Eye (tissue), 1 donor: Measurements from ENCODE around the gene SPOP.
"Not testable (repeated sequence)": the region's sequence is repeated elsewhere in the genome, so short reads cannot be mapped to it uniquely, and the experiment has no call there.

Experiments
- DNase-seq: peaks from one replicate; pipeline ENCODE4 v3.0.0-alpha.2; 2015

SPOP gene

DNA sequence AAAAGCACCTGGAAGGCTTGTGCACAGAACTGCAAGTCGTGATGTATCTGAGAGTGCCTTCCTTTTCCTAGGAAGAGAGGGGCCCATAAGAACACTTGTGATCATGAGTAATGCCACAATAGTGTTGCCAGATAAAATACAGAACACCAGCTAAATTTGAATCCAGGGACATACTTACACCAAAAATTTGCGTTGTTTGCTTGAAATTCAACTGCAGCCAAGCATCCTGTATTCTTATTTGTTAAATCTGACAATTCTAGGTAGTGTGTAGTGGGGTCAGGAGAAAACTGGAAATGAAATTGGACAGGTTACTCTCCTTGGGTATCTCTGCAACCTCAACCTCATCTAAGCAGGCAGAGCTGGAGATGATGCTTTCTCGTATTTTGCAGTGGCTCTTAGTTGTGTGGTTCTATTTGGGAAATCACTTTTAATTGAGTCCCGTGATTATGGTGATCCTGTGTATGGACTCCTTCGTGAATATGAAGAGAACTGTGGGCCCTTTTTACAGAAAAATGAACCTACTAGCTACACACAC lies 17.9 kb upstream of the SPOP start:
- DNase-seq: no peak

DNA sequence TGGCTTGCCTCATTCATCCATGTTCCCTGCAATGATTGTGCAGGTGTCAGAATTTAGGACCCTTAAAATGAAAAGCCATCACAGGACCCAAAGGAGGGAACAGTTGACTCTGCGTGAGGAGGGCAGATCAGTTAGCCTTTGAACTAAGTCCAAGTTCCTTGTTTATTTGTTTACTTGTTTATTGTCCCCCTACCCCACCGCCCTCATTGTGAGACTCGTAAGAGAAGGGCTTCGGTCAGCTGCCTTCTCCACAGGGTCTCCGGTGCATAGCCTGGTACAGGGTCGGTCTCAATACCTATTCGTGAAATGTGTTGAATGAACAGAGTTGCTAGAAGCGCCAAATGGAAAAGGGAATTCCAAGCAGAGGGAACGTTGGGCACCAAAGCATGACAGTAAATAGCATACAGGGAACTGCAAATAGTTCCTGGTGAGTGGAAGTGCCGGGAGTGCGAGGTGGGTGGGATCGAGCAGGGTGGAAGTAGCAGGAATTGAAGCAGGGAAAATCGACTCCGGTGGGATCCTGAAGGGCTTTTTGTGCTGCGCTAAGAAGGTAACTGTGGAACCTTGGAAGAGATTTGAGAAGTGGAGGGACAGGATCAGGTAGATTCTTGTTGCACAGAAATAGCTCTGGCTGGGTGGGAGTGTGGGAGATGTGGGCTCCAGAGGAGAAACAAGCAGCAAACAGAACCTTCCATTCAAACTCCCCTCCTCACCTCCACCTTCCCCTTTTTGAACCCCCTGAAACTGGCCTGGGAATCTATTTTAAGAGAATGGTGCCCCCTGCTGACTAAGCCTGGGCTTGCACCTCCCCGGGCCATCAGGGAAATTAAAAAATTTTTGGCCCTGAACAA lies 17.2 kb upstream of the SPOP start:
- DNase-seq: peak; percentile 77

DNA sequence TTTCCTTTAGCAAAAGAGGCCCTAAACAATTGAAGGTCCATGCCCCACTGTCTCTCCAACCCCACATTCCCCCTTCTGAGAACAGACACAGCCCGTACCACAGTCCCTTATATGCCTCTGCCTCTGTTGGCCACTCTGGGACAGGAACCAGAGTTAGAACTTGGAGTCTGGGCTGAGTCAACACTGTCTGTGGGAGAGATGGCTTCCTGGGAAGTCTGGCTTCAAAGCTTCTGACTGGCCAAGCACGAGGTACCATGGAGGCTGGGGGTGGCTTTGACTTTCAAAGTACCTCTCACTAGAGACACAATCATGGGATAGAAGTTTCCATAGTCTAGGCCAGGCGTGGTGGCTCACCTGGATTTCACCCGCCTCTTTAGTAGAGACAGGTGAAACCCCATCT lies 14.9 kb upstream of the SPOP start:
- DNase-seq: no peak

DNA sequence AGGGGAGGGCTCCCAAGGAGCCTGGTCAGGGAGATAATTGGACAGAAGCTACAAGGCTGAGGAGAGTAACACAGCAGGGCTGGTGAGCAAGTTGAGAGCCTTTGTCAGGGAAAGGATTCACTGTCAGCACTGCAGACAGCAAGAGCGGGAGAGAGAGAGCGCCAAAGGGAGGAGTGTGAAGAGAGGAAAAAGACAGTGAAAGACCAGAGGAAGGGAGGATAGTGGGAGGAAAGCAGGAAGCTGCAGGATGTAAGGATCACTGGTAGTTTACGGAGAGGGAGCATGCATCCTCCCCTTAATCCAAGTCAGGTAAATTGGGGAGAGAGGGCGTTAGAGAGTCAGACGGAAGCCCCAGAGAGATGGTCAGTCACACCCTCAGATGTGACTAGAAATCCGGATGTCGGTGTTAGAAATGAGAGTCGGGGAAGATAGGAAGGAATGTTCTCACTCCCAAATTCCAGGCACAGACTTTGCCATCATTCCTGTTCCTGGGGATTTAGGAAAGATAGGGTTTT lies 13.8 kb upstream of the SPOP start:
- no peak for DNase-seq

DNA sequence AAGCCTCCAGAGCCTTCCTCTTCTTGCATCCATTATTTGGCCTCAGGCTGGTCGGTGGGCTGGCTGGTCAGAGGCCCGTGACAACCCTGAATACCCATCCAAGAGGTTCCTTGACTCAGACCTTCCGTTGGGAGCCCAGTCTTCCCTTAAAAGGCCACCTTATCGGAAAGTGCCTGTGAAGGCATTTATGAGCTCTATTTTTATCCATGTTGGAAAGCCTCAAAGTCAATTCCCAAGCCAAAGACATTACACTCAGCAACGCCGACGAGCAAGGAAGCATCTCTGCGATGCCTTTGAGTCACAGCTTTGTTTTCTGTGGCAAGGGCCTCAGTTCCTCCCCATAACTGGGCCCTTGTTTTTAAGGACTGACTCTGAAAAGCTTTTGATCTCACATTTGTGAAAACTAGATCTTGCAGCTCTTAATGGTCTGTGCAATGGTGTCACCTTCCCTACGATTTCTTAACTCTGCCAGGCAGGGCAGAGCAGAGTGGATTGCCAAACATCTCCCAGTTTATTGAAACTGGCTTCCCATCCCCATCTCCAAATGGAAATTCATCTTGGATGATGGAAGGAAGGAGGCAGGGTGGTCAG lies 13.3 kb upstream of the SPOP start:
- no peak for DNase-seq

DNA sequence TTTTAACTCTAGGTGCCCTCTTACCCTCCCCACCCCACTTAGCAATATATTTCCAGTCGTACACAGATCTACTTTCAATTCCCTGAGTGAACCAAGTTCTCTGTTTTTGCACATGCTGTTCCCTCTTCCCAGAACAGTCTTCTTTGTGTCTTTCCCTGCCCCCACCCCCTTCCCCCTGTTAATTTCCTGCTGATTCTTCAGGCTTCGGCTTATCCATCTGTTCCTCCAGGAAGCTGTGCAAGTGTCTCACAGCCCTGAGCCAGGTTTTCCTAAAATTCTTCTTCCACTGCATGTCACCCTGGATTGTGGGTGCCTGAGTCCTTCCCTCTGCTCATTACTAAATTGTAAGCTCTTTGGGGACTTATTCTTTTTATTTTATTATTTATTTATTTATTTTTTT lies 12.4 kb upstream of the SPOP start:
- DNase-seq: no peak

DNA sequence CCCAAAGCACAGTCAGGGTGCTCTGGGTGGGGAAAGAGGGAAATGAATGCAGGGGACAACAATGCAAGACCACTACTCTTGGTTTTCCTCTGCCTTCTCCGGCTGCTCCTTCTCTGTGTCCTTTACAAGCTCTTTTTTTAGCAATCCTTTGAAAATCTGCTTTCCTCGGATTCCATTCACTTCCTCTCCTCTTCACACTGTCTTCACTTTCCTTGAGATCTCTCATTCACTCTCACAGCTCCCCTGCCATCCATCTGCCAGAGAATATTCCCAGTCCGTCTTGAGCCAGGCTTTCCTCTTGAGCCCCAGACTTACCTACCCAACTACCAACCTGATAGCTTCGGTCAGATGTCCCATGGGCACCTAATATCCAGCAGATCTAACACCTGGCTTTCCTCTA lies 11.0 kb upstream of the SPOP start:
- no peak for DNase-seq

DNA sequence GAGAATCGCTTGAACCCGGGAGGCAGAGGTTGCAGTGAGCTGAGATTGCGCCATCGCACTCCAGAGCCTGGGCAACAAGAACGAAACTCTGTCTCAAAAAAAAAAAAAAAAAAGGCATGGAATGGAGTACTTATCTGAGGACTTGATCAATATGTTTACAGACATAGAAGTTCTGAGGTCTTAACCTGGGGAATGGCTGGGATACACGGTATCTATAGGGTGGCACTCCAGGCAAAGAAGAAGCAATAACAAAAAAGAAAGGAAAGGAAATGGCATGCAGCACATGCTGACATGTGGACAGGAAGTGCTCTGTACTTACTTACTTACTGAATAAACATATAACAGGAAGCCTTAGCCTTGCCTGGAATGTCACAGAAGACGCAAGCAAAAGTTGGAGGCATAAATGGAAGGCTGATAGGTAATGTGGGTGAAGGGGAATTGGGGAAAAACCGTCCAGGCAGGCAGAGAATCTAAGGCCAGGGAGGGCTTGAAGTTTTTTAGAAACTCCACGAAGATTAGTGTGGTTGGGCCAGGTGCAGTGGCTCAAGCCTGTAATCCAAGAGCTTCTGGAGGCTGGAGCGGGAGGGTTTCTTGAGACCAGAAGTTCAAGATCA lies 10.1 kb upstream of the SPOP start:
- no peak for DNase-seq

DNA sequence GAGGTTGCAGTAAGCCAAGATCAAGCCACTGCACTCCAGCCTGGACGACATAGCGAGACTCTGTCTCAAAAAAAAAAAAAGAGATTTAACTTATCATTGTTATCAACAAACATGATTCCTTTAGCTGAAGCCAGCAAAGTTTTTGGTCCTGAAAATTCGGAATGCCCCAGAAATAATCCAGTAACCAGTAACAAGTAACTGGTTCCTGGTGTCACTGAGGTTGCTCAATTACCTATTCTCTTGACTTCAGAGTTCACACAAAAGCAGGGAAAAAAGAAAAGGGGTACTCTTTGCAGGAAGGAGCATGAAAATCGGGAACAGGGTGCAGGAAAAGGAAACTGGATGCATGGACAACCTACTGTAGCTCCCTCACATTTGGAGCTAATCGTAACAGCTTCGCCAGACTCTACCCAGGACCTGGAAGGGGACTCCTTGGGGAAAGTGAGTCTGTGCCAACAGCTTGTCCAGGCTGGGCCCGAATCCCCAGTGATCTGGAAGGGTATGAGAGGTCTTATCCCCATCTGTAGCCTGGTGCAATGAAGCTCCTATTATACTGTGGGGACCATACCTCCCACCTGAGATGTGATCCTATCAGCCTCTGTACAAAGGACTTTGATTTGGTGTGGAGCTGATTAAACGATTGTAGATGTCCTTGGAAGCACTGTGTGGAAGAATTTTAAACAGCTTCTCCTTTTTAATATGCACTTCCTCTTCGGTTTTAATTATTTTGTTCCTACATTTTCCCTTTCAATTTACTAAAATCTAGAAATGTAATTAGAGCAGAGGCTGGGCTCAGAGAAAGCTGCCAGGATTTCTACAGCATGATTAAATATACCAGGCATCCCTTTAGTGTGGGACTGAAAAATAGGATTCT lies 3.4 kb upstream of the SPOP start:
- DNase-seq: no peak

DNA sequence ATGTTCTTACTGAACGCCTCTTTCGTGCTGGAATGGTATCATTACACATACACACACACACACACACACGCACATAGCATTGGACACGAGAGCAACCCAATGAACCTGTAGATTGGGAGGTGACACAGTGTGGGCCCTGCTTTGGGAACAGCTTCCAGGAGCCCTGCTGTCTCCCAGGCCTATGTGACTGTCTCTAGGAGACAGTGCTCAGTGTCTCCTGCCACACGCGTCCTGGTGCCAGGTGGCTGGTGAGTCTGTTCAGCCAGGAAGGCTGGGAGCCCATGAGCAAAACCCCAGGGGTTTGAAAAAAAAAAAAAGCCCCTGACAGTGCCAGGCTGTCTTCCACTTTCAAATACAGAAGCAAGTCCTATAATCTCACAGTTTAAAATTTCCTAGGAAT lies 2.4 kb upstream of the SPOP start:
- no peak for DNase-seq

DNA sequence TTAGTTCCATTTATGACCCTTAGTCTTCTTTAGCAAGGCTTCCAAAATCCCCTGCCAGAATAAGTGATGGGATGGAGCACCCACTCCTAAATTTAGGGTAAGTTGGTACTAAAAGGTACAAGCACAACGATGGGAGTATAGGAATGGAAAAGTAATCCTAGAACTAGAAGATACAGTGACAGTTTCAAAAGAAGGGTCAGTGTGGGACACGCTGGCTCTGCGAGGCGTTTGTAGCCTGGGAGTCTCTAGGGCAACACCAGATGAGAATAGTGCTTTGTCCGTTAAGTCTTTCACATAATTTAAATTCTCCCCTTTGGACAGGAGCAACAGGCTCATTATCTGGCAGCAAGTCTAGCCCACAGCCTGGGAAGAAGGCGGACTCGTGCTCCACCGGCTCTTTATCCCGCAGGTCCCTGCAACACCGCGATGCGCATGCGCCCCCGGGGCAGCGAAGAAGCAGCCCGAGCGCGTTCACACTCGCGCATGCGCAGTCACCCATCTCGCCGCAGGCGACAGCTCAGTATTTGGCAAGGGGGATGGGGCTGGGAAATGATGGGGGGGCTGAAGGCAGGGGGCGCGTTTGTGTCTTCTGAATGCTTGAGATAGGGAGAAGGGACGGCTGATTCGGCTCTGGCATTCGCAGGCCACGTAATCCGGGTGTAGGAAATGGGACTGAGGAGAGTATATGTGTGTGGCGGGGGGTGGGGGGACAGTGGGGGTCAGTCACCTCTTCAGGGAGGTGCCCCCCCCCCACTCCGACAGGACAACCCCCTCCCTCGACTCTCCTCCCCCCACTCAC lies 564 bp downstream of the SPOP start:
- DNase-seq: peak; percentile 99

DNA sequence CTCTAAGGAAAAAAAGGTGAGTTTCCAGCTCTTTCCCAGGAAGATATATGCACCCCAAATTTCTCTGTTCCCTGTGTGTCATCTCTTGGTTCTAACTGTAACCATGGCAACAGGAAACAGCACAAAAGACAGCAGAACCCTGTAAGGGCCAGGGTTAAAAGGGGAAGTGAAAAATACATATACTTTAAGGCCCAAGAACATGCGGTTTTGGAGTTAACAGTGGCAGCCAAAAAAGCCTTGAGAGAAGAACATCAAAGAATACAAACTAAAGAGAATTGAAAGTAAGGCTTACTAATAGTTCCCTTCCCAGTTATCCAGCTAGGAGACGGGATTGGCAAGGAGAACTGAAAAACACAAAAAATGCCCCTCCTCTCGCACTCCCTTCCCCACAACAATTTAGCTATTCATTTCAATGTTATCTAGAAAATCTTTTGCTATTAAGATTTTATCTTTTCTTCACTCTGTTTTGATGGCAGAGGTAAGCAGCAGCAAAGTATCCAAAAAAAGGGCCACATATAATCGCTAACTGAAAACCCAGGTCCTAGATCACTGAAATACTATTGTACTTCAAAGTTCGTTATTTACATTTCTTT lies 1.5 kb downstream of the SPOP start:
- DNase-seq: no peak

DNA sequence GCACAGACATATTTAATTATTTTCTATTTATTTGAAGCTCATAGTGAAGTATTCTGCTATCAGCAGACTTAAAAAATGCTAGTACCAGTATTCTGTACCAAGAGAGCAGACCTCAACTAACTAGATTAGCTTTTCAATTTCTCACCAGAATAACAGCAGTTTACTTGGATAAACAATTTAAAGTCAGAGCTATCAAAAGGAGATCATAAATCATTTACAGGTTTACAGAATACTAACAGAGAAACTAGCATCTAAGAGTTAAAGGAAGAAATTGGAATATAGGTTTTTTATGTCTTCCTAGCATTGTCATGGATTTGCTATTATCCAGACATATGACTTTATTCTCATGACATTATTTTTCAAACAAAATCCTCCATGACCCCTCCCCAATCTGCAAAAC lies 3.4 kb downstream of the SPOP start:
- DNase-seq: no peak

DNA sequence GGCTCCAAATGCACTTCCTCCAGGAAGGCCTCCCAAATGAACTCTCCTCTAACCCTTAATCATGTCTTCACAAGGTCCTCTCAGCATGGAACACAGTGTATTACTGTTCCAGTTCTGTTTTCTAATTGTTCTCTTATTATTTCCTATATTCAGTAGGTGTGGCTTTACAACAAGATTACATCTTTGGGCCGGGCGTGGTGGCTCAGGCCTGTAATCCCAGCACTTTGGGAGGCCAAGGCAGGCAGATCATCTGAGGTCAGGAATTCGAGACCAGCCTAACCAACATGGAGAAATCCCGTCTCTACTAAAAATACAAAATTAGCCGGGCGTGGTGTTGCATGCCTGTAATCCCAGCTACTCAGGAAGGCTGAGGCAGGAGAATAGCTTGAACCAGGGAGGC lies 4.2 kb downstream of the SPOP start:
- not testable (repeated sequence) for DNase-seq

DNA sequence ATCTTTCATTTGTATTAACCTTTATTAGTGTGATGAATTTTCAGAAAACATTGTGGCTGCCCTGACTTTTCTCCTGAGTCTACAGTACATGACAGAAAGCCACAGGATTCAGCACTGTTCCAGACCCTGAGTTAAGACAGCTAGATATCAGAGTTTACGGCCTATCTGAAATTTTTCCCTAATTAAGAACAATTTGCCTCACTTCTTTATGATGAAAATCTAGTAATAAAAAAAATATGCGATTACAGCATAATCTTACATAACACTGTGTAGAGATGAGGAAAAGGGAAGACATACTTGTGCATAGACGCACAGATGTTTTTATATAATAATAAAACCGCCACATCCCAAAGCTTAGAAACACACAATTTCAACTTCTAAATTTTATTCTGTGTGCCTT lies 7.3 kb downstream of the SPOP start:
- no peak for DNase-seq

DNA sequence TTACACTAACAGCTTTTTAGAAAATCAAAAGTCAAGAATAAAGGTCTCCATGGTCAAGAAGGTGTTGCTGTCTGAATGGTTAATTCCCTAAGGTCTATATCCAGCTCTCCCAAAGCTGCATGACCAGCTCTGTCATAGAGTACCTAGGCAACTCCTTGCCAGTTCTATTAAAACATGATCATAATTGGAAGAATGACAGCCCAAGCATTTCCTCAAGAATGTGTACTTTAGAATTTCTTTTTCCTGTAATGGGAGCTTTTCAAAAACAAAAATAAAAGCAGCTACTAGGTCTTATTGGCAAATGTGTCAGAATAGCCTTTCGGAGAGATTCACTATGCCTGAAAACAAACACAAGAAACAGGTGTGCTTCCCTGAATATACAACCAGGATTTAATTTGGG lies 7.9 kb downstream of the SPOP start:
- DNase-seq: no peak

DNA sequence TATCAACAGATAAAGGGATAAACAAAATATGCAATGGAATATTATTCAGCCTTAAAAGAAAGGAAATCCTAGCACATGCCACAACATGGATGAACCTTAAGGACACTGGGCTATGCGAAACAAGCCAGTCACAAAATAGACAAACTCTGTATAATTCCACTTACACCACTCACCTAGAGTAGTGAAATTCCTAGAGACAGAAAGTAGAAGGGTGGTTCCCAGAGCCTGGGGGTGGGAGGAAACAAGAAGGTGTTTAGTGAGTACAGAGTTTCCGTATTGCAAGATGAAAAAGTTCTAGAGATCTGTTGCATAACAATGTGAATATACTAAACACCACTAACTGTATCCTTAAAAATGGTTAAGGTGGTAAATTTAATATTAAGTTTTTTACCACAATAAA lies 10.0 kb downstream of the SPOP start:
- no peak for DNase-seq

DNA sequence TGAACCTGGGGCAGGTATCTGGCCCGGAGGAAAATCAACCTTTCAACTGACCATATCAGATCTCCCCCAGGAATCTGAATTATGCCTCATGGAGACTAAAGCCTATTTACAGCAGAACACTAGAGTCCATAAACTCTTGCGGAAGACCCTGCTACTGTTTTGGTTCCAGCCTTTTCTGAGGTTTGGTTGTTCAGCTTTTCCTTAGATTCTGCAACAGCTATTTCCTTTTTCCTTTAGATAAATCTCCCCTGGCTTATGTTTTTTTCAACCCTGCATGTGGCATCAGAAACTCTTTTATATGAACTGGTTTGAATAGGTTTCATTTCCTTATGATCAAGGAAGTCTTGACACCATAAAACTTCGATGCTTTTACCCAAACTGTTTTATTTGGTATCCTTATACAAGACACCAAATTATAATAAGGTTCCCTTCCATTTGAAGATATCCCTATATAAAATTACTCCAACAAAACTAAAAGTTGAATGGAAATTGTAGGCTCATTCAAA lies 13.1 kb downstream of the SPOP start:
- no peak for DNase-seq

DNA sequence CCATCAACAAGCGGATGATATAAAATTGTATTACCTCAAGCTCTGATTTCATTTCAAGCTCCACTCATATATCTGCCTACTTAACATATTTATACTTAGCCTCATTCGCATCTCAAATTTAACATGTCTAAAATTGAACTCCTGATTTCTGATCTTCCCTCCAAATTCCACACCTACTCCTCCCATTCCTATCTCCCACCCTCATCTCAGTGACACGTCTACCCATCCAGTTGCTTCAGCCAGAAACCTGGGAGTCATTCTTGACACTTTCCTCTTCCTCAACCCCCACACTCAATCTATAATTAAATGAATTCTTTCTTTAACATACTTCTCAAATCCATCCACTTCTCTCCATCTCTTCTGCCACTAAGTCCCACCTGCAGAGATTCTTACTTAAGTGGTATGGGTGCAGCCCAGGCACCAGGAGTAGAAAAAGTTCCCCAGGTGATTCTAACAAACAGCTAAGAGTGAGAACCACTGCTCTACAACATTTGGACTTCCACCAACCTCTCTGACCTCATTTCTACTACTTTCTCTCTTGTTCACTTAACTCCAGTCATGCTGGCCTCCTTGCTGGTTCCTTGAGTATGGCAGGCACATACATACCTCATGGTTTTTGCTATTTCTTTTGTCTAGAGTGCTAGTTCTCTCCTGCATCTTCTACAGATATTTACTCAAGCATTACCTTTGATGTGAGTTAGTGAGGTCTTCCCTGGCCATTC lies 18.1 kb downstream of the SPOP start:
- no peak for DNase-seq

DNA sequence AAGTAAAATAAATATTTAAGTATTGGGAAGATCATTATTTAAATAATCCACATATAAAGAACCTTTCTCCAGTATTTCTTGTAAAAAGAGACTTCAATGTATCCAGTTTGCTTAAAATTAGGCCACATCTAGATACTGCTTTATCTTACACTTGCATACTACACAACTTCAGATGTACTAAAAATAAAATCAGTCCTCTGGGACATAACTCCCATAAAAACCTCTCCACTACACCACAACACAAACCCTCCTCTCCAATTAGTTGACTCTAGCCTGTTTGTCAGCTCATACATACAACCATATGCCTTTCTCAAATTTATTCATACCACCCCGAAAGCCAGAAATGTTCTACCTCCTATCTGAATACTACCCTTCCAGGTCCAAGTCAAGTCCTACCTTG lies 21.6 kb downstream of the SPOP start:
- no peak for DNase-seq

DNA sequence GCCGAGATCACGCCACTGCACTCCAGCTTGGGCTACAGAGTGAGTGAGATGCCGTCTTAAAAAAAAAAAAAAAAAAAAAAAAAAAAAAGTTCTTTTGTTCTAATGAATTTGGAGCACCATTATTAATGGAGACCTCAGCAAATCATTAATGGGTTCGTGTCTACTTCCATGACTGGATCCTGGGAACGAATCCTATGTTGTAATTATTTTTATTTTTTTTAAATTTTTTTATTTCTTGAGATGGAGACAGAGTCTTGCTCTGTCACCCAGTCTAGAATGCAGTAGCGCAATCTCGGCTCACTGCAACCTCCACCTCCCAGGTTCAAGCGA lies 30.7 kb downstream of the SPOP start:
- DNase-seq: no peak
